Measurements from ENCODE around the gene DCBLD2.

DNA sequence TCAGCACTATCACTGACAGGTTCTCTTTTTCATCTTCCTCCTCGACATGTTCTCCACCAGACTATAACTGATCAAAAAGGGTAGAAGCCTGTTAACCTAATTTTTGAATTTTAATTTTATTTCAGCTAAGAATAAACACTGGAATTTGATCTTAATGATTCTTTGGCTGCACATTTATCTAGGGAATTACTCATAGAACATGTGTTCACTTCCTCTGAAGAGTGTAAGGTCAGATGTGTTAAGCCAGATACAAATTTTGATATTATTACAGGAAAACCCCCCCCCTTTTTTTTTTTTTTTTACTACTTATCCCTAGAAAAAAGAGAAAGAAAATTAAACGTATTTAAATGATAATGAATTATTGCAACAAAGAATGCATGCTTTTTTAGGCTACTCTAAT is 15.0 kb downstream of the DCBLD2 start:
- TF ChIP-seq, protein P1, sequence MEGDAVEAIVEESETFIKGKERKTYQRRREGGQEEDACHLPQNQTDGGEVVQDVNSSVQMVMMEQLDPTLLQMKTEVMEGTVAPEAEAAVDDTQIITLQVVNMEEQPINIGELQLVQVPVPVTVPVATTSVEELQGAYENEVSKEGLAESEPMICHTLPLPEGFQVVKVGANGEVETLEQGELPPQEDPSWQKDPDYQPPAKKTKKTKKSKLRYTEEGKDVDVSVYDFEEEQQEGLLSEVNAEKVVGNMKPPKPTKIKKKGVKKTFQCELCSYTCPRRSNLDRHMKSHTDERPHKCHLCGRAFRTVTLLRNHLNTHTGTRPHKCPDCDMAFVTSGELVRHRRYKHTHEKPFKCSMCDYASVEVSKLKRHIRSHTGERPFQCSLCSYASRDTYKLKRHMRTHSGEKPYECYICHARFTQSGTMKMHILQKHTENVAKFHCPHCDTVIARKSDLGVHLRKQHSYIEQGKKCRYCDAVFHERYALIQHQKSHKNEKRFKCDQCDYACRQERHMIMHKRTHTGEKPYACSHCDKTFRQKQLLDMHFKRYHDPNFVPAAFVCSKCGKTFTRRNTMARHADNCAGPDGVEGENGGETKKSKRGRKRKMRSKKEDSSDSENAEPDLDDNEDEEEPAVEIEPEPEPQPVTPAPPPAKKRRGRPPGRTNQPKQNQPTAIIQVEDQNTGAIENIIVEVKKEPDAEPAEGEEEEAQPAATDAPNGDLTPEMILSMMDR (IDR thresholded peaks at IDR 0.05): no peak
- TF ChIP-seq POLR2A (IDR thresholded peaks at IDR 0.05): no peak
- TF ChIP-seq POLR2AphosphoS5 (IDR thresholded peaks at IDR 0.05): no peak

Data from upper lobe of left lung (tissue), 4 donors.